ENCODE measurements around the gene MALRD1.
"Not testable (repeated sequence)": the region's sequence is repeated elsewhere in the genome, so short reads cannot be mapped to it uniquely, and the experiment has no call there.

DNA sequence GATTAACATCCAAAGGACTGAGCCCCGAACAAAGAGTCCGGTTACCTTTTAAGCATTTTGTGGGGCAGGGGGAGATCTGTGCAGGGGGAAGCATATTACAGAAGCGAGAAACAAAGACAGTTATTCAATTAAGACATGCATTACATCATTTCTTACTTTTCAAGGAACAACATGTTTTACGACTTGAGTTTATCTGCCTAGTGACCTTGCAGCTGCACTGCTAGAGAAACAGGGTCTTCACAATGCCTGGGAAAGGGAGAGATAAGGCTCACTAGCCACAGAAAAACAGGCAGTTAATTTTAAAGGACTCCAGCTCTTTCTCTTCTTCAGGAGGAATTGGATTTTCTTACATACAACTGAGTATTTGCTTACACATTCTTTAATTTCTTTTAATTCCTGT, 693.5 kb downstream of the MALRD1 start:
- TF ChIP-seq, protein P1, sequence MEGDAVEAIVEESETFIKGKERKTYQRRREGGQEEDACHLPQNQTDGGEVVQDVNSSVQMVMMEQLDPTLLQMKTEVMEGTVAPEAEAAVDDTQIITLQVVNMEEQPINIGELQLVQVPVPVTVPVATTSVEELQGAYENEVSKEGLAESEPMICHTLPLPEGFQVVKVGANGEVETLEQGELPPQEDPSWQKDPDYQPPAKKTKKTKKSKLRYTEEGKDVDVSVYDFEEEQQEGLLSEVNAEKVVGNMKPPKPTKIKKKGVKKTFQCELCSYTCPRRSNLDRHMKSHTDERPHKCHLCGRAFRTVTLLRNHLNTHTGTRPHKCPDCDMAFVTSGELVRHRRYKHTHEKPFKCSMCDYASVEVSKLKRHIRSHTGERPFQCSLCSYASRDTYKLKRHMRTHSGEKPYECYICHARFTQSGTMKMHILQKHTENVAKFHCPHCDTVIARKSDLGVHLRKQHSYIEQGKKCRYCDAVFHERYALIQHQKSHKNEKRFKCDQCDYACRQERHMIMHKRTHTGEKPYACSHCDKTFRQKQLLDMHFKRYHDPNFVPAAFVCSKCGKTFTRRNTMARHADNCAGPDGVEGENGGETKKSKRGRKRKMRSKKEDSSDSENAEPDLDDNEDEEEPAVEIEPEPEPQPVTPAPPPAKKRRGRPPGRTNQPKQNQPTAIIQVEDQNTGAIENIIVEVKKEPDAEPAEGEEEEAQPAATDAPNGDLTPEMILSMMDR (IDR thresholded peaks at IDR 0.05) = not testable (repeated sequence)
- TF ChIP-seq POLR2A, POLR2AphosphoS5 (IDR thresholded peaks at IDR 0.05): not testable (repeated sequence)

Data from sigmoid colon (tissue), 4 donors.